ENCODE results near the gene LPCAT3. TPM values are rescaled to one million over a fixed set of nuclear protein-coding genes. Genes with fewer than 3 reads are reported as not detected.

LPCAT3 gene
- total and polyA plus RNA-seq, 2 of the 4 experiments (the other 2 are of a cell fraction): 7.0 to 18.6 TPM

GRCh38 chr12:6941782-6942181 lies 76.5 kb downstream of the LPCAT3 start:
- no CpG with 5 or more reads among the region's 12 CpGs for WGBS, 2 experiments (ENCODE audit: extremely low coverage in 2 of 2, insufficient read length in 1 of 2)
- no peak overlapping the region for H3K27ac ChIP-seq (ENCODE audit: insufficient read depth, low read length)
- H4K20me1 ChIP-seq (ENCODE audit: insufficient read depth, low read length): no peaks in the 10 kb centered on the region; the same call in 1 of the 2 replicates

More at GRCh38 chr12:6941782-6942181, 76.5 kb downstream of the LPCAT3 start:
- TF ChIP-seq MXI1 (IDR thresholded peaks at IDR 0.05; ENCODE audit: borderline replicate concordance, low read depth, low read length): no peak
- no peak for TF ChIP-seq CHD1 (IDR thresholded peaks at IDR 0.05; ENCODE audit: low read depth, low read length)
- TF ChIP-seq RFX5 (IDR thresholded peaks at IDR 0.05; ENCODE audit: low read depth, low read length): no peak
- TF ChIP-seq CEBPB (IDR thresholded peaks at IDR 0.05; ENCODE audit: low read depth, low read length): no peak
- no peak for TF ChIP-seq SMC3 (IDR thresholded peaks at IDR 0.05; ENCODE audit: low read depth, low read length)
- no peak for ATAC-seq (ENCODE audit: low read depth)
- in situ Hi-C loops (cut with MboI; ENCODE audit: low sequenced_read_pairs) (loop anchor here (10.0 kb wide), 1 partner anchor 173 kb away; no protein-coding TSS in a partner anchor), dilution Hi-C loops (cut with HindIII; ENCODE audit: low sequenced_read_pairs, unreplicated experiment) (no loop called here), intact Hi-C loops (cut with micrococcal nuclease) (loop anchor here (2.0 kb wide), 1 partner anchor 73 kb away; no protein-coding TSS in a partner anchor)
- H3K4ac ChIP-seq (ENCODE audit: low read depth, low read length): no peak overlapping the region
- H3K36me3 ChIP-seq (ENCODE audit: control insufficient read depth, insufficient read depth, low read length): peaks cover 39% of the 10 kb centered on the region
- H2BK5ac ChIP-seq (ENCODE audit: low read depth, low read length, poor library complexity, severe bottlenecking): no peak overlapping the region
- no peaks in the 10 kb centered on the region for H3K9me3 ChIP-seq (ENCODE audit: control insufficient read depth, insufficient read depth, low read length)
- no peak overlapping the region for H3K4me3 ChIP-seq (ENCODE audit: insufficient read depth, low read depth, low read length)
- H2AK5ac ChIP-seq (ENCODE audit: low read depth, low read length): no peak overlapping the region
- H2AFZ ChIP-seq (replicated peaks; ENCODE audit: low read length, poor library complexity): no peak overlapping the region
- H2BK120ac ChIP-seq (ENCODE audit: low read depth, low read length): no peak overlapping the region
- no peak overlapping the region for H4K5ac ChIP-seq (ENCODE audit: low read depth, low read length)
- H3K9ac ChIP-seq (ENCODE audit: low read depth, low read length): no peak overlapping the region
- 0 out of 2 replicates have a peak, but pooled peaks cover 2% of the 10 kb centered on the region for H3K9me1 ChIP-seq (ENCODE audit: insufficient read depth, low read length)
- no peak overlapping the region for H2BK15ac ChIP-seq (ENCODE audit: low read depth, low read length)
- no peak overlapping the region for H3K23ac ChIP-seq (ENCODE audit: low read depth, low read length)
- H2AK9ac ChIP-seq (replicated peaks; ENCODE audit: low read depth, low read length, poor library complexity): no peak overlapping the region
- no peak overlapping the region for H3K14ac ChIP-seq (replicated peaks; ENCODE audit: low read depth, low read length)
- no peak overlapping the region for H3K4me2 ChIP-seq (ENCODE audit: low read depth, low read length)
- no peak overlapping the region for H2BK20ac ChIP-seq (ENCODE audit: low read depth, low read length)
- ChIA-PET POLR2A (ENCODE audit: unreplicated experiment) (no interaction called here), CTCF (no interaction called here)
- no peak overlapping the region for H3K56ac ChIP-seq (ENCODE audit: extremely low read depth, insufficient read depth, low read length)
- peaks cover 5% of the 10 kb centered on the region; the same call in 1 of the 2 replicates for H3K4me1 ChIP-seq (ENCODE audit: control insufficient read depth, insufficient read depth, low read length)
- no peaks in the 10 kb centered on the region for H3K27me3 ChIP-seq (ENCODE audit: control insufficient read depth, insufficient read depth, low read length)
- H3K79me1 ChIP-seq (ENCODE audit: low read depth in 1 of 2, low read length in 2 of 2): peaks cover 17 to 51% of the 10 kb centered on the region in 2 experiments
- H4K91ac ChIP-seq (ENCODE audit: insufficient read depth, low read depth, low read length): no peak overlapping the region
- DNase-seq: no peak
- no TSS peak for BruUV-seq (replicated peaks)
- no peak overlapping the region for H4K8ac ChIP-seq (ENCODE audit: low read depth in 2 of 2, low read length in 2 of 2)
- H3K18ac ChIP-seq (ENCODE audit: low read depth, low read length): no peak overlapping the region

All from IMR-90 (cell line).